Activated CD4-positive, CD25-positive, alpha-beta regulatory T cell treated with anti-CD3 and anti-CD28 coated beads, Interleukin-2, amount 50 U/mL, for 72 hours (primary cell): ENCODE data around the gene NLRP1.

Source experiments
- DNase-seq: peaks from one replicate; pipeline ENCODE4 v3.0.0; 2021

Gene NLRP1

GRCh38 chr17:5511401-5512225, 72.7 kb downstream of the NLRP1 start:
- DNase-seq = no peak

- DNase-seq = no peak
Observed at GRCh38 chr17:5510771-5511170, 73.5 kb downstream of the NLRP1 start.

- DNase-seq = no peak
Observed at GRCh38 chr17:5509482-5509881, 74.8 kb downstream of the NLRP1 start.

DNA sequence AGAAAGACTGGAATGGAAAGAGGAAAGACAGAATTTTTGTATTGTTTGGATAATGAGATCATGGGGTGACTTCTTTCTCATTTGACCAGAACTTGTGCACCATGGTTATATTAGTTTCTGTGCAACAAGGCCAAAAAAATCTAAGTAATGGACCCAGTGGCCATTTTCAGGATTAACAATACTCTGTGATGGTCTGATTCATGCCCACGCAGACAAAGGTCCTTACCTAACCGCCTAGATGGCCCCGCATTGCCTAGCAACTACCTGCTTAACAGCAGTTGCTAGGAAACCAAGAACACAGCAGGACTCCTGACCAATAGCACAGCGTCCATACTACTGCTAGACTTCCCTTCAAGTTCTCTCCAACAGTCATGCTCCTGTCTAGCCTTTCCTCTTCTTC, 75.5 kb downstream of the NLRP1 start:
- DNase-seq = no peak

DNA sequence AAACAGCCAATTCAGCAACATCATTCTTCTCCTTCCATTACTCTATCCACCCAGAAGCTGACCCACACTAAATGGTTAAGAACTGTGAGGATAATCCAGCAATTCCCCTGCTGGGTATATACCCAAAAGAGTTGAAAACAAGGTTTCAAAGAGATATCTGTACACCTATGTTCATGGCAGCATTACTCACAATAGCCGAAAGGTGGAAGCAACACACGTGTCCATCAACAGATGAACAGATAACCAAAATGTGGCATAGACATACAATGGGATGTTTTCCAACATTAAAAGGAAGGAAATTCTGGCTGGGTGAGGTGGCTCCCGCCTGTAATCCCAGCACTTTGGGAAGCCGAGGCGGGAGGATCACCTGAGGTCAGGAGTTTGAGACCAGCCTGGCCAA, 78.0 kb downstream of the NLRP1 start:
- DNase-seq = no peak

DNA sequence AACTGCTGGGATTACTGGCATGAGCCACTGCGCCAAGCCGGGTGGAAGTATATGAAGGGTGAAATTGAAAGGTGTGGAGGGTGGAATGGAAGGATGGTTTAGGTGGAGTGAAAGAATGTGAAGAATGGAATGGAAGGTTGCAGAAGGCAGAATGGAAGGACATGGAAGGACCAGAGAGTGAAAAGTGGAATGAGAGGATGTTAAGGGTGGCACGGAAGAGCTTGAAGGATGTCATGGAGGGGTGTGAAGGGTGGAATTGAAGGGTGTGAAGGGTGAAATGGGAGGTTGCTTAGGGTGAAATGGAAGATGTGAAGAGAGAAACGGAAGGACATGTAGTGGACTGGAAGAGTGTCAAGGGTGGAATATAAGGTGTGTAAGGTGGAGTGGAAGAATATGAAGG, 81.8 kb downstream of the NLRP1 start:
- no peak for DNase-seq

- no peak for DNase-seq
Observed at GRCh38 chr17:5501685-5502084, 82.6 kb downstream of the NLRP1 start.

DNA sequence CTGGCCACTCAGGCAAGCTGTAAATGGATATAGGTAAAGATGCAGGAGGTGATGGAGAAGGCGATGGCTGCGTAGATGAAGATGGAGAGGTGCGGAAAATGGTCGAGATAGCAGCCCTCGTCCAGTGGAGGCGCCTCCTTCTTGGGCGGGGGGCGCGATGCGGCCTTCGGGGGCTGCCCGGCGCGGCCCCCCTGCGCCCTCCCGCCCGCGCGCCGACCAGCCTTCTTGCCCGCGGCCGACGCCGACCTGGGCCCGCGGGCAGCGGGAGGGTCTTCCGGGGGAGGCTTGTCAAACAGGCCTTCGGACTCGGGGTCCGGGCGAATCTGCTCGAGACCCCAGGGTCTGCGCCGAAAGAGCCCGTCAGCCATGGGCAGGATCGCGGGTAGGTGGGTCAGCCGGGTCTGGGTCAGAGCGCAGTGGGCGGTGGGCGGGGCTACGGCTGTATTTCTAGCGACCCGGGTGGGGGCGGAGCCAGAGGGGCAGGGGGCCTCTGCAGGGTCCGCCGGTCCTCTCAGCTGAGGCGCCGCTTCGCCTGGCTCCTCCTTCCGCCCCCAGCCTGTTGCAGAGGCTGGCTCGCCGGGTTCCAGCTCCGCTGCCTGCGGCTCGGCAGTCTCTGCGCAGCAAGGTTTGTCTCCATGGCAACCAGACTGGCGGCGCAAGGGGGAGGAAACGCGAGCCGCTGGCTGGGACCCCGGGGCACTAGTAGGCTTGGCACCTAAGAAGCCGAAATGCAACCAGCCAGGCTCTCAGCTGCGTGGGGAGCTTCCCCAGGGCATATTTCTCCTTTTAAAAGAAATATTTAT, 83.5 kb downstream of the NLRP1 start:
- peak; percentile 56 for DNase-seq

- no peak for DNase-seq
Observed at GRCh38 chr17:5500247-5500588, 84.1 kb downstream of the NLRP1 start.

- DNase-seq = no peak
Observed at GRCh38 chr17:5499476-5500231, 84.7 kb downstream of the NLRP1 start.

DNA sequence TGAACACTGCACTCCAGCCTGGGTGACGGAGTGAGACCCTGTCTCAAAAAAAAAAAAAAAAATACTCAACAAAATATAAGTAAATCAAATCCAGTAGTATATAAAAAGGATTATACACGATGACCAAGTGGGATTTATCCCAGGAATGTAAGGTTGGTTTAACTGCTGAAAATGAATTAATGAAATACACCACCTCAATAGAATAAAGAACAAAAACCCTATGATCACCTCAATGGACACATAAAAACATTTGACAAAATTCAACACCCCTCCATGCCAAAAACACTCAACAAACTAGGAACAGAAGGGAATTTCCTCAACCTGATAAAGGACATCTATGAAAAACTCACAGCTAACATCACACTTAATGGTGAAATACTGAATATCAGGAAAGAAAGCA, 91.3 kb downstream of the NLRP1 start:
- DNase-seq = no peak

DNA sequence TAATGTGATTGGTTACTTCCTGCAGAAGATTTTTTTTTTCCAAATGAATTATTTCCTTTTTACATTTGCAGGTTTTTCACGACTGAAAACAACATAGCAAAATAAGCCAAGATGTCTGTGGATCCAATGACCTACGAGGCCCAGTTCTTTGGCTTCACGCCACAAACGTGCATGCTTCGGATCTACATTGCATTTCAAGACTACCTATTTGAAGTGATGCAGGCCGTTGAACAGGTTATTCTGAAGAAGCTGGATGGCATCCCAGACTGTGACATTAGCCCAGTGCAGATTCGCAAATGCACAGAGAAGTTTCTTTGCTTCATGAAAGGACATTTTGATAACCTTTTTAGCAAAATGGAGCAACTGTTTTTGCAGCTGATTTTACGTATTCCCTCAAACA, 95.6 kb downstream of the NLRP1 start:
- DNase-seq = no peak

DNA sequence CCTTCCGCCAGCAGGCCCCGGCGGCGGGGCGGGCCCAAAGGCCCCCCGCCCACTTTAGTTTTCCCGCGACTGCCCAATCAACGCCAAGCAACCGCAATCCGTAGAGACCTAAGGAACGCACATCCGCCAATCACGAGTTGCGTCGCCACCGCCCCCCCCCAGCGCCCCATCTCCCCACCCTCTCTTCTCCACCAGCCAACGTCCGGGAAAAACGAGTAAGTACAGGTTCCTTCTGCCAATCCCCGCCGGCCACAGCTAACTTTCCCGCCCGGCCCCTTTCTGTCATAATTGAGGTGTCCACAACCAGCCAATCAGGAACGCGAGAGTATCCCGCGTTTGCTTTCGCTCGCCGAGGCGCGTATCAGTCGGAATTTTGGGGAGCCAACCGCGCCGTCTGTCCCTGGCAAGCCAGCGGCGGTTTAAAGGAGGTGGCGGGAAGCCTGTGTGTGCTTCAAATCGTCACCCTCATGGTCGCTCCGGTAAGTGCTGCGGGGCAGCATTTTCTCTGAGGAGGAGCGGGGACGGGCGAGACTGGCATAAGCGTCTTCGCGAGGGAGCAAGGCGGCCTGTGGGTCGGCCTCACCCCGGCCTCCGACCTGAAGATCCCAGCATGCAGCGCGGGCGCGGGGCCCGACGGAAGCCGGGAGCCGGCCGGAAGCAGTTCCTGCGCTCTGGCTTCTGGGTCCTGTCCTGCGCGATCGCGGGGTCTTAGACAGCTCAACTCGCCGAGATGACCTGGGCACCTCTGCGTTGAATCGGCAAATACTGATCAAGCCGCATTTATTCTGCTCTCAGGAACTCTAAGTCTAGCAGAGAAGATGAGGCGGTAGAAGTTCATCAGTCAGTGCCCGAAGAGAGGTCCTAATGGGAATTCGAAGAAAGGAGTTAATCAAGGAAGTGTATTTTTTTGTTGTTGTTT, 97.8 kb downstream of the NLRP1 start, which contains the start of gene MIS12:
Gene MIS12 (plus strand): TSS at position 361 of the 919 bp plus-strand sequence. CDS start 2,297 bp downstream, outside the sequence.
- peak; percentile 90 for DNase-seq

GRCh38 chr17:5485270-5486205, 98.8 kb downstream of the NLRP1 start, which contains the start of gene DERL2:
Gene DERL2 (minus strand): TSS chr17:5486178. CDS start chr17:5486161, 17 bp downstream.
- no peak for DNase-seq

- DNase-seq = no peak
Observed at GRCh38 chr17:5481451-5481850, 102.9 kb downstream of the NLRP1 start.

GRCh38 chr17:5480962-5481361, 103.3 kb downstream of the NLRP1 start:
- no peak for DNase-seq

- no peak for DNase-seq
Observed at GRCh38 chr17:5478992-5479391, 105.3 kb downstream of the NLRP1 start.

- DNase-seq = no peak
Observed at GRCh38 chr17:5473906-5474305, 110.4 kb downstream of the NLRP1 start.

GRCh38 chr17:5472511-5472910, 111.8 kb downstream of the NLRP1 start:
- DNase-seq = no peak

- peak; percentile 41 for DNase-seq
Observed at GRCh38 chr17:5468075-5468473, 116.2 kb downstream of the NLRP1 start.

- DNase-seq = no peak
Observed at GRCh38 chr17:5467416-5467815, 116.9 kb downstream of the NLRP1 start.
